NCI-H2029 (cell line): ENCODE results near the gene FAT4.

Experiments used
- DNase-seq: peaks from one replicate; lab custom pipeline; 2025; lab: John Stamatoyannopoulos, UW

FAT4 gene

DNA sequence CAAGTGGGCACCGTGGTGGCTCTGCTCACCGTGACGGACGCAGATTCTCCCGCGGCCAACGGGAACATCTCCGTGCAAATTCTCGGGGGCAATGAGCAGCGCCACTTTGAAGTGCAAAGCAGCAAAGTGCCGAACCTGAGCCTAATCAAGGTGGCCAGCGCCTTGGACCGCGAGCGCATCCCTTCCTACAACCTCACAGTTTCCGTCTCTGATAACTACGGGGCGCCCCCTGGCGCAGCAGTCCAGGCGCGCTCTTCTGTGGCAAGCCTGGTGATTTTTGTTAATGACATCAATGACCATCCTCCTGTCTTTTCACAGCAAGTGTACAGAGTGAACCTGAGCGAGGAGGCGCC, 2.7 kb downstream of the FAT4 start:
- DNase-seq: no peak

DNA sequence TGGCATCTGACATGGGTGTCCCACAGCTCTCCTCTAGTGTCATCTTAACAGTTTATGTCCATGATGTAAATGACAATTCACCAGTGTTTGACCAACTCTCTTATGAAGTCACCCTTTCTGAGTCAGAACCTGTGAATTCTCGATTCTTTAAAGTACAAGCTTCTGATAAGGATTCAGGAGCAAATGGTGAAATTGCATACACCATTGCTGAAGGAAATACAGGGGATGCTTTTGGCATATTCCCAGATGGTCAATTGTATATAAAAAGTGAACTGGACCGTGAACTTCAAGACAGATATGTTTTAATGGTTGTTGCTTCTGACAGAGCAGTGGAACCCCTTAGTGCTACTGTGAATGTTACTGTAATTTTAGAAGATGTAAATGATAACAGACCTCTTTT, 4.6 kb downstream of the FAT4 start:
- DNase-seq: no peak

DNA sequence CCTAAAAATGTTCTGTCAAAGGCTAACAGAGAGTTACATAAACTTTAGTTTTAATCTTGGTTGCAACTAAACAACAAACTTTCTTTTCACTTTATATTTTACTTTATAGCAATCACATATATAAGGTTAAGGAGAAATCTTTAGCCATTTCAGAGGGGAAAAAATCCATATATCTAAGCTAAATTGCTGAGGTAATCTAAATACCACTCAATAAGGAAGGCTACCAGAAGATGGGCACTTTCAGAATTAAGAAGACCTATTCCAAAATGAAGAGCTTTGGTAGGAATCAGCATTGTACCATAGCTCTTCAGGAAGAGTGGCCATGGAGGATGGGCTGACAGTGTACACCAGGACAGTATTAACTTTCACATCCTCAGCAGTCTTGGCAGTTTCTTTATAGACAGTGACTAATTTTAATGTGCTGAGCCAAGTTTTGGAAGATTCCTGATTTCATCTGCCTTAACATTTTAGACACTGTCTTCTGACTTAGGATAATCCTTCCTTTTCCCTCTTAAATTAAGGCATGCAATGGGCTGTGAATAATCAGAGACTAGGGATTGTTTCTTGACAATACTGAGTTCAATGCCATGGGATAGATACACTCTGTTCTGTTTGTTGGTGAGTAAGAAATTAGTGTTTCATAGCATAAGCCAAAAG, 7.1 kb downstream of the FAT4 start:
- DNase-seq: no peak

DNA sequence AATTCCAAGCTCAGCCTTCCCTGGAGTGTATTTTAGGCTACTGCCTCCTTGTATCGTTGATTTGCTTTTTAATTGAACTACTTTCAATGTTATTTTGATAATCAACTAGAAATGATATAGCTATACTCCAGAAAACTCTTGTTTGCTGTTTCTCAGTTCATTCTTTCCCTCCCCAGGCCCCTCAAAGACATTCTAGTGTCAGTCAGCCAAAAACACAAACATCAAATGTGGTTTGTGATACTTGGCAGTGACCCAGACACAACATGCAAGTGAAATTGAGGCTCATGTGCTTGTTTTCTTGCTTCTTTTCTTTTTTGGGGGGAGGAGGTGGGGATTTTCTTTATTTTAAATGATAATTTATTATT, 7.6 kb downstream of the FAT4 start:
- no peak for DNase-seq

DNA sequence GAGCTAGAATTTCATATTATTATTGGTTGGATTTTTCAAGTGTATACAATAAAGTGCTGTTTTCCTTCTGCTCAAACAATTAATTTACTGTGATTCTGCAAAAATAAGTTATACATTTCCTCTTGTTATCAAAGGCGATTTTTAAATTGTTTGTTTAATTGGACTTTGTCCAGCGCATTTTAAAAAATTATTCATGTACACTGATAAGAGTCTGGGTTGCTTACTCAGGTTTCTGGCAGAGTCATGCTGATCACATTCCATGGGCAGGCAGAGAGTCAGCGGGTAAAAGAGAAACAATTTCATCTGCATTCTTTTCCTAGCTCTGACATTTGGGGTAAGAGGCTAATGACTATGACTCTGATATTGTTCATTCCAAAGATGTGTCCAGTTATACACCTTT, 8.9 kb downstream of the FAT4 start:
- no peak for DNase-seq

DNA sequence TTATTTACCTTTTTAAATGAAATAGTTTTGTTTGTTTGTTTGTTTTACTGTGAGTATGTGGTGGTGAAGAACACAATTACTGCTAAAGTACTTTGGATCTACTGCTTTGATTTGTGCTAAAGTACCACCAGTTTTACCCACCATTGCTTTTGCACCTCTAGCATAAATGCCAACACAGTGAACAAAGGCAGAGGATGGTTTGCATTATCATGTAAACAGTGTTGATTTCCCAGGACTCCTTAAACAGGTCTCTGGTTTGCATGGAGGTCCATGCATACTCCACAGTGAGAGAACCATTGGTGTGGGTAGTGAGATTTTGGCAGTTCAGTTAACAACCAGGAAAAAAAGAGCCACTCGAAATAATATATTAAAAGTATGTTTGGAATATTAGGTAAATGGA, 11.0 kb downstream of the FAT4 start:
- no peak for DNase-seq

DNA sequence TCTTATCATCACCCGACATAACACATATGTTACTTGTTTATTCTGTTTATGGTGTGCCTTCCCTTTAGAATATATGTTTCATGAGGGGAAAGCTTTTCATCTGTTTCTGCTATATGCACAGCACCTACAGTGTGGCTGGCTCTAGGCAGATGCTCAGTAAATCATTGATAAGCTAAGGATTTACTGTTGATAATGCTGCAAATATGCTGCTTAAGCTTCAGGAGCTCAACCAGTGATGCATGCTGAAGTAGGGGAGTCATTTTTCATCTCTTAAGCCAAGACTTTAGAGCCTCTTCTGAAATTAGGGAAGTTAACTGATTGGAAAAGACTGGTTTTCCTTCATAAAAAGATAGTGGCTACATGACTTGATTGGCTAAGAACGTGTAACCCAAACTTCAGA, 16.4 kb downstream of the FAT4 start:
- no peak for DNase-seq

DNA sequence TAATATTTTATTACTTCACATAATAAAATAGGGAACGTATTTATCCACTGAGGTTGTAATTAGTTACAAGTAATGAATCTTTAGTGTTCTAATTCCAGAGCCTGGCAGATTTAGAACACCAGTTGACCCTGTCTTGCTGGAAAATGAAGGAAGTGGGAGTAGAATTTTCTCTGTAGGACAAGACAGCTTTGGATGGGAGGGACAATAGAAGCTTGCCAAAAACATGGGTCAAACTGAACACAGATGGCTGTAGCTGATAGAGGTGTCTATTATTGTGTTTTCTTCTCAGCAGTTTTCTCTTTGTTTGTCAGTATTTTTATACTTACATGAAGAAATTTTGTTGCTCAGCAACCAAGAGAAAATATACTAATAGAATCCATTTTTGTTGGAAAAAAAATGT, 20.2 kb downstream of the FAT4 start:
- DNase-seq: no peak

DNA sequence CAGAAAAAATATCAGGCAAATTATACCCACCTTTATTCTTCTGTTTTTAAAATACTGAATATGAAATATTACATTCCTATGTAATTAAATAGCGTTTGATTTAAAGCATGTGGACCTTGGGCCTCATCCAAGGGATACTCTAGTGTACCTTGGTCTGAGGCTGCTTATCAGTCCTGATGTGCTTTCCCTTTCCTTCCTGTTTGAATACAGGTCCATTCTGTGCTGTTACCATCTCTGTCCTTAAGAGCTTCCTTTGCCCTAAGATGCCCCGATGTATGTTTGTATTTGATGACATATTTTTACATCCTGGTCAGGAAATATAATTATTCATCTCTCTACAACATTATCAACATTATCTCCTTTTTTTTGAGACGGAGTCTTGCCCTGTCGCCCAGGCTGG, 24.1 kb downstream of the FAT4 start:
- no peak for DNase-seq

DNA sequence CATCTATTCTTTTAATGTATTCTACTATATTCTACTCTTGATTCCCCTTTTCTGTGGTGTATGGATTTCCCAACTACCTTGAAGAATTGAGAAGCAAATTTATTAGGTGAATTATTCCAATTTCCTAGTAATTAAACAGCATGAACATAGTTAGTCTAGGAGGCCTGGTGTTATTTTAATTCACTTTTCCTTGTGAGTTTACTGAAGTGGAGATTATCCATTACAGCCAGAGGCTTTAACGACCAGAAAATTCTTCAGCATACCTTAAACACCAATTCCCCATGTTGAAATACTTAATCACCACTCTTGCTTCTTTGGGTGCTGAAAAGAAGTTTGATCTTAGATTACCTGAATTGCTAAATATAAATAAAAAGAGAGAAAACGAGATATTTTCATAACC, 29.4 kb downstream of the FAT4 start:
- no peak for DNase-seq

DNA sequence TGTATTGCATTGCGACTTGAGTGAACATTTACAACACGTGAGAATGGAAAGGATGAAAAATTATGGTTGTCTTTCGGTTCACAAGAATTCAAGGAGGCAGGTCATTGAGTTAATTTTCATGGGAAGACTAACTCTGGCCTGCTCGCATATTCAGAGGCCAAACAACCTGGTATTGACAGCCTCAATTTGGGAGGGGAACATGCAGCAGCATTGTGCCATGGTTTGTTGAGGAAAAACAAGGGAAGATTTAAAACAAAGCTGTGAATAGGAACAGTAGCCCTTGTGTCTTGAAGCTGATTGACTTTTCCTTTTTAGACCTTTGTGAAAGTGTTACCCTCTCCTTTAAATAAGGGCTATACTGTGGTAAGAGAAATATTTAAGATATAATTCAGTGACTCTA, 31.9 kb downstream of the FAT4 start:
- DNase-seq: no peak

DNA sequence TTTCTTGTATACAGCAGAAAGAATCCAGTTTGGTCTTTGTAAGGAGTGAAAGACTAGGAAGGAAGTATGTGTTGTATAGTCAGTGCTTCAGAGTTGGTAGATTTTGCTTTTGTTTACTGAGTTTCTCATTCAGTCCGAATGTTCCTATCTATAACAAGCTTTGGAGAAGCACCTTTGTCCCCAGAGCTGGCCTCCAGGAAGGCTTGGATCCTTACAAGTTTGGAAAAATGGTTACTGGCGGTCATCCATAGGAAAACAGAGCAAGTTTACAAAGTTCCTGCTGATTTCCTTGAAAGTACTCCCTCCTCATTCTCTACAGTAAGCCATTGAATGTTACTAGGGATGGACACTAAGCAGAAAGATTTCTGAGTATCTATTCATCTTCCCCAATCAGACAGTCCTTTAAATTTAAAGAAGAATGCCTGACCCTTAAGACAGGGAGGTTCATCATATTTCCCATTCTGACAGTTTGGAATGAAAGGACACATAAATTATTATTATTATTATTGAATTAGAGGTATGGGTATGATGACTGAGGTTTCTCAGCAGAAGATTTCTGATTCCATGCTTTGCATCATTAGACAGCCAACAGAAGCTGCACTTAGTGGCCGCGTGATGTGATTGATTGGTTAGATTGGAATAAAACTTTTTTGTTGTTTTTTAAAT, 35.8 kb downstream of the FAT4 start:
- DNase-seq: no peak

DNA sequence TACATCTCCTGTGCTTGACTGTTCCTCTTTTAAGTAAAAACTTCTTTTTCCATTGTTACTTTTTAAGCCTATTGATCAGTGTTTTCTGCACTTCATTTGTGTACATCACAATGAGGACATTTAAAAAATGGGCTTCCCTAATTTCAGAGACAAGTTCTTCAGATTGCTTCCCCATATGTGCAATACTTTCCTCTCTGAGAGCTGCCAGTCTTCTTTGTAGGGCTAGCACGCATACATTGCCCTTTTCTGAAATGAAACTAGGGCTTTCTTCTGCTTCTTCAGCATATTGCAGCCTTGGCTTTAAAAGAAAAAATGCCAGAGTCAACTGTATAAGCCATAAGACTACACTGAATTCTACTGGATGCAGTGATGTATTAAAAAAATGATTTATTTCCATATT, 37.8 kb downstream of the FAT4 start:
- no peak for DNase-seq

DNA sequence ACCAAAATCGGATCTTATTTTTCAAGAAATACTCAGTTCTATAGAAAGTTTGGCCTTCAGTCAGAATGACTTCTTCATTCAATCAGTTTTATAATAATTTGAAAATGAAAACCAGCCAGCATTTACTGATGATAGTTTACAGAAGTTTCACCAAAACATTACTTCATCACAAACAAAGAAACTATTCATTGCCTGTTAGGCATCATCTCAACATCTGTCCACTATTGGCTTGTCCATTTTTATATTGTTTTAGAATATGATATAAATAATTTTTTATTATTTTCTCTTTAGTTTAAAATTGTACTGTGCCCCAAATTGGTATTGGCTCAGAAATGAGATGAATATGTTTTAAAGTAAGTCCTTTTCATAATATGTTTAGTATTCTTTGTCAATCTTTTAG, 38.4 kb downstream of the FAT4 start:
- DNase-seq: no peak

DNA sequence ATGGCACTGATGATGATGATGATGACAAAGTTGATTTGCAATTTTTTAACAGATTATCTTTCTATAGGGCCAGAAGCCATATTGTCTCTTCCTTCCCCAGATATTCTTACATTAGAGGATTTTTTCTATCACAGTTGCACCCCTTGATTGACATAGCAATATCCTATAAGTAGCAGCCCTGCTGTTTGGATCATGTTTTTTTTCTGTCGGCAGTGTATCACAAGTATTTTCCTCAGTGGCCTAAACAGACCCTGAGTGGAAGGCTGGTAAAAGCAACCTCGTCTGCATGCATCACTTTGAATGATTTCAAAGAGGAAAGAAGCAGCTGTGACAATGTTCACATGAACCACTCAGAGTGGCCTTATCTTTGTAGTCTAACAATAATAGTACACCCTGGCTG, 41.0 kb downstream of the FAT4 start:
- DNase-seq: no peak

DNA sequence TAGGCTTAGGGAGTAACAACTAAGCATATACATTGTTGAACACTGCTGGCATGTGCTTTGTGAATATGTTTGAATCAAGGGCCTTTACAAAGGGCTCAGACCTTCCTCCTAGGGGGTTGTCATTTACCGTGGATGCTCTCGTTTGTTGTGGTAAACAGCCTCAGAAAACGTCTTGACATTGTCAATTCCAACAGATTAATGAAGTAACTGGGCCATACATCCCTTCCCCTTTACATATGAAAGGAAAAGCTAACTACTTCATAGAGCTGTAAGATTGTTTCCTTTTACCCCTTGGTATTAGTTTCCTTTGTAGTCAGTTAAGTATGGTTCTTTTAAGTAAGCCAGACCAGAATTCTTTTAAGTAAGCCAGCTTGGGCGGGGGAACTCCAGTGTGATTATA, 42.9 kb downstream of the FAT4 start:
- DNase-seq: no peak

DNA sequence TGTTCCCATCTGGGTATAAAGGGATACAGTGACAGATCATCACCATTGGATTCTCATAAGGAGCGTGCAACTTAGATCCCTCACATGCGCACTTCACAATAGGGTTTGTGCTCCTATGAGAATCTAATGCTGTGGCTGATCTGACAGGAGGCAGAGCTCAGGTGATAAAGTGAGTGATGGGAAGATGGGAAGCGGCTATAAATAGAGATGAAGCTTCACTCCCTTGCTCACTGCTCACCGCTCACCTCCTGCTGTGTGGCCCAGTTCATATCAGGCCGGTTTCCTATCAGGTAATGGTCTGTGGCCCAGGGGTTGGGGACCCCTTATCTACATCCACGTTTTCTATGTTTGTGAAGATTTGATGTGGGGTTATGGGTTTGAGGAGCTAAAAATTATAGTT, 43.7 kb downstream of the FAT4 start:
- no peak for DNase-seq

DNA sequence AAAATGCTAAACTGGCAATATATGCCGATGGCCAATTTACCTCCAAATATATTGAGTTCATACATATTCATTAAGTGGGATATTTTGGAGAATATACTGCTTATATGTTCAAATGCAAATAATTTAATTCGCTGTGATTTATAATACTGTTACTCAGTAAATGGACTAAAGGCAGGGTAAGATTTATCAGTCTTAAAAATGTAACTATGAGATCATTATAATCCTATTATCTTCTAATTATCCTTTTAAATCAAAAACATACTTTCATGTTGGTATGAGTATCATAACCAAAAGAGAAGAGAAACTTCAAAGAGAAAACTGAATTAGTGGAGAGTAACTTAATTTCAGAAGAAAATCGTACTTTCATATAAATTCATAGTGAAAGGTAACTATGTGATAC, 44.6 kb downstream of the FAT4 start:
- DNase-seq: no peak

DNA sequence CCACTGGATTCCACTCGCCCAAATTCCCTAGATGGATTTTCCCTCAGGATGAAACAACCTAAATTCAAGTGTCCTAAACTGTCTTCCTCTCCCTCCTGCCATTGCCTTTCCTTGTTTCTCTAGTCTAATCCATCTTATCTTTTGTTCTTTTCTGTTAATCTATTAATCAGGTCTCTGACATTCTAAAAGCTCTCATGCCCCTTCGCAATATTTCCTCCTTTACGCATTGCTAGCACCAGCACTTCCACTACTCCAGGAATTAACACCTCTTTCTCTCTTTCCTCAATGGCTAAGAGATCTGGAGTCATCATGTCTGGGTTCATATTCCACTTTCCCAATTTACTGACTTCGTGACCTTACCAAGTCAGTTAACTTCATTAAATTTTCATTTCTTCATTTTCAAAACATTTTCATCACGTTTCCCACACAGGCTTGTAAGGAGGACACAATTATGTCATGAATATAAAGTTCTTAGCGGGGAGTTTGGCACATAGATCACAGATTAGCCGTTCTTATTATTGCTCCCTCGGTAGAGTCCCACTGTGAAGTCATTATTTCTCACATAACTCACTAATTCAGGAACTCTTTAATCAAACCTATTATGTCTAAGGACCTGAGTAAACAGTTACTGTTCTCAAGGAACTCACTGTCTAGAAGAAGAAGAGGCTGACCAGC, 45.3 kb downstream of the FAT4 start:
- no peak for DNase-seq

DNA sequence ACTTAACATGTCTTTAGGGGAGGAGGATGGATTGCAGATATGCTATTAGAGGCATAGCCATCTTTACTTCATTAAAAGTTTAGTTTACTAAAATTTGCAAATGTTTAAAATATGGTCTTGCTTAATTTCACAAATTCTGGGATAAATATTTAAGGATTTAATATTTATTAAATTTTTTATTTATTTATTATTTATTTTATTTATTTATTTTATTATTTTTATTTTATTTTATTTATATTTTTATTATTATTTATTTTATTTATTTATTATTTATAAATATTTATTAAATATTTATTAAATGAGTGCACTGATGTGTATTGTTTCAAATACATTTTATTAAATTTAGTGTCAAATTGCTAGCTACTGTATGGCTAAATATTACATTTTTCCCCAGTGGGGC, 46.0 kb downstream of the FAT4 start:
- DNase-seq: no peak
